Measurements from ENCODE around the gene RIPOR3. TPM values are rescaled to one million over a fixed set of nuclear protein-coding genes. Genes with fewer than 3 reads are reported as not detected.

RIPOR3 gene
- total and polyA plus RNA-seq, 9 of the 15 experiments (the other 6 are each of a cell fraction or from before 2014, with no cell fraction given) = 3.3 to 62.7 (median 21.4) TPM

- TF ChIP-seq, protein P1, sequence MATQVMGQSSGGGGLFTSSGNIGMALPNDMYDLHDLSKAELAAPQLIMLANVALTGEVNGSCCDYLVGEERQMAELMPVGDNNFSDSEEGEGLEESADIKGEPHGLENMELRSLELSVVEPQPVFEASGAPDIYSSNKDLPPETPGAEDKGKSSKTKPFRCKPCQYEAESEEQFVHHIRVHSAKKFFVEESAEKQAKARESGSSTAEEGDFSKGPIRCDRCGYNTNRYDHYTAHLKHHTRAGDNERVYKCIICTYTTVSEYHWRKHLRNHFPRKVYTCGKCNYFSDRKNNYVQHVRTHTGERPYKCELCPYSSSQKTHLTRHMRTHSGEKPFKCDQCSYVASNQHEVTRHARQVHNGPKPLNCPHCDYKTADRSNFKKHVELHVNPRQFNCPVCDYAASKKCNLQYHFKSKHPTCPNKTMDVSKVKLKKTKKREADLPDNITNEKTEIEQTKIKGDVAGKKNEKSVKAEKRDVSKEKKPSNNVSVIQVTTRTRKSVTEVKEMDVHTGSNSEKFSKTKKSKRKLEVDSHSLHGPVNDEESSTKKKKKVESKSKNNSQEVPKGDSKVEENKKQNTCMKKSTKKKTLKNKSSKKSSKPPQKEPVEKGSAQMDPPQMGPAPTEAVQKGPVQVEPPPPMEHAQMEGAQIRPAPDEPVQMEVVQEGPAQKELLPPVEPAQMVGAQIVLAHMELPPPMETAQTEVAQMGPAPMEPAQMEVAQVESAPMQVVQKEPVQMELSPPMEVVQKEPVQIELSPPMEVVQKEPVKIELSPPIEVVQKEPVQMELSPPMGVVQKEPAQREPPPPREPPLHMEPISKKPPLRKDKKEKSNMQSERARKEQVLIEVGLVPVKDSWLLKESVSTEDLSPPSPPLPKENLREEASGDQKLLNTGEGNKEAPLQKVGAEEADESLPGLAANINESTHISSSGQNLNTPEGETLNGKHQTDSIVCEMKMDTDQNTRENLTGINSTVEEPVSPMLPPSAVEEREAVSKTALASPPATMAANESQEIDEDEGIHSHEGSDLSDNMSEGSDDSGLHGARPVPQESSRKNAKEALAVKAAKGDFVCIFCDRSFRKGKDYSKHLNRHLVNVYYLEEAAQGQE (IDR thresholded peaks at IDR 0.05; ENCODE audit: borderline replicate concordance) = no peak
- TF ChIP-seq, protein P1 (CRISPR knock-in tag; IDR thresholded peaks at IDR 0.05; ENCODE audit: low read depth) = no peak
- TF ChIP-seq SAP30 (IDR thresholded peaks at IDR 0.05; ENCODE audit: borderline replicate concordance, insufficient read depth, low read depth, low read length, poor library complexity, severe bottlenecking) (no peak), SMARCA4 (IDR thresholded peaks at IDR 0.05) (no peak), GMEB1 (CRISPR knock-in tag; IDR thresholded peaks at IDR 0.05) (no peak), RBM22 (IDR thresholded peaks at IDR 0.05; ENCODE audit: low read depth, low read length, poor library complexity, severe bottlenecking) (peak; percentile 78)
Observed at GRCh38 chr20:50607436-50607835, 83.9 kb downstream of the RIPOR3 start (continued).

Measured in K562 (cell line).